Measurements from ENCODE around the gene NXN.

Gene NXN

GRCh38 chr17:979539-980405 is at the start of gene NXN:
TSS of gene NXN (minus strand) at chr17:979776.
- no peak for DNase-seq

- DNase-seq: no peak
These were observed 47.5 kb upstream of the NXN start for GRCh38 chr17:1027044-1027443.

GRCh38 chr17:1026599-1026975 is 47.0 kb upstream of the NXN start:
- no peak for DNase-seq

- DNase-seq: no peak
These were observed 46.4 kb upstream of the NXN start for GRCh38 chr17:1025733-1026598.

GRCh38 chr17:1024076-1024475 is 44.5 kb upstream of the NXN start:
- no peak for DNase-seq

- no peak for DNase-seq
These were observed 42.9 kb upstream of the NXN start for GRCh38 chr17:1022278-1023024.

GRCh38 chr17:1021147-1021546 is 41.6 kb upstream of the NXN start:
- DNase-seq: no peak

- no peak for DNase-seq
These were observed 39.9 kb upstream of the NXN start for GRCh38 chr17:1019451-1019850.

- no peak for DNase-seq
These were observed 39.0 kb upstream of the NXN start for GRCh38 chr17:1018547-1018946.

- no peak for DNase-seq
These were observed 34.1 kb upstream of the NXN start for GRCh38 chr17:1013729-1014090.

GRCh38 chr17:1012823-1013728 is 33.5 kb upstream of the NXN start:
- DNase-seq: no peak

GRCh38 chr17:1011760-1012735 is 32.5 kb upstream of the NXN start:
- DNase-seq: no peak

- no peak for DNase-seq
These were observed 31.6 kb upstream of the NXN start for GRCh38 chr17:1011138-1011537.

- DNase-seq: no peak
These were observed 31.0 kb upstream of the NXN start for GRCh38 chr17:1010586-1010985.

GRCh38 chr17:1010086-1010450 is 30.5 kb upstream of the NXN start:
- DNase-seq: no peak

GRCh38 chr17:1009229-1010085 is 29.9 kb upstream of the NXN start:
- no peak for DNase-seq

- no peak for DNase-seq
These were observed 28.6 kb upstream of the NXN start for GRCh38 chr17:1008008-1008761.

GRCh38 chr17:1007310-1008007 is 27.9 kb upstream of the NXN start:
- no peak for DNase-seq

GRCh38 chr17:1006054-1006453 is 26.5 kb upstream of the NXN start:
- no peak for DNase-seq
